ENCODE results near the gene EGFL7. TPM values are rescaled to one million over a fixed set of nuclear protein-coding genes. Genes with fewer than 3 reads are reported as not detected.

The EGFL7 gene
- total and polyA plus RNA-seq, 4 donors, result 32.1 to 39.7 (median 36.5) TPM

DNA sequence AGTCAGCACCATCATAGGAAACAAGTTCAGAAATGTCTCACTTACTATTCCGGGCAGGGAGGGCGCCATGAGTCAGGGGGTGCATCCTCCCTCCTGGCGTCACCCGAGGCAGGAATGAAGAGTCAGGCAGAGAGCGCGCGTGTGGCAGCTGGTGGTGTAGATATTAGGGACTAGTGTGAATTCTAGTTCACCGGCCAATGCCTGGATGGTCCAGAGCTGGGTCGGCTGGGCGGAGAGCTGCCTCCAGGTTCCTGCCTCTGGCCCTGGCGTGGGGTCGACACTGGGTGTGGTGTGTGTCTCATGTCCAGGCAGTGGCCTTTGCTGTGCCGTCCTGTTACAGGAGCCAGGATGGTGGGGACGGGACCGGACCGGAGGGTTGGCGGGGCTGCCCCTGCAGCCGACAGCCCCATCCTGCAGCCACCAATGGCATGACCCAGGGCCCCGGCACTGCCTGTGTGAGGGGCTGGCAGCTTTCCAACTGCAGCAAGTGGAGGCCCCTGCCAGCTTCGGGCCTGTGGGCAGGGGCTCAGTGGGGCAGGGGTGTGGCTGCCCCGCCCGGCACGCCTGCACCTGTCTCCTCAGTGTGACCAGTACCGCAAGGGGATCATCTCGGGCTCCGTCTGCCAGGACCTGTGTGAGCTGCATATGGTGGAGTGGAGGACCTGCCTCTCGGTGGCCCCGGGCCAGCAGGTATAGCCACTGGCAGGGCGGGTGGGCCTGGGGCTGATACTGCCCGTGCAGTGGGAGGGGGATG, 58.8 kb downstream of the EGFL7 start:
- Histone ChIP-seq H3K4me3 (ENCODE audit: low read depth in 1 of 3, low read length in 3 of 3) (no peak overlapping the region), H3K9me3 (ENCODE audit: control insufficient read depth in 4 of 4, low read length in 3 of 4) (no peaks in the 10 kb centered on the region), H3K4me1 (ENCODE audit: control insufficient read depth in 4 of 4, insufficient read depth in 4 of 4, low read length in 3 of 4) (peaks cover 0 to 50% (median 24%) of the 10 kb centered on the region in 4 donors), H3K9ac (ENCODE audit: low read depth in 1 of 2, low read length in 2 of 2) (no peak overlapping the region), H3K27me3 (ENCODE audit: control insufficient read depth in 4 of 4, insufficient read depth in 4 of 4, low read length in 3 of 4) (no peaks in the 10 kb centered on the region), H3K36me3 (ENCODE audit: control insufficient read depth in 4 of 4, insufficient read depth in 3 of 4, low read depth in 1 of 4, low read length in 3 of 4) (peaks cover 15 to 33% (median 23%) of the 10 kb centered on the region in 4 donors), H3K27ac (ENCODE audit: low read depth in 1 of 2, low read length in 2 of 2) (no peak overlapping the region)
- 79% methylated on average over 30 of the region's 30 CpGs for WGBS
- no peak for TF ChIP-seq NR2F2 (IDR thresholded peaks at IDR 0.05)
- TF ChIP-seq TAF1 (conservative IDR thresholded peaks at IDR 0.05), result no peak
- TF ChIP-seq, protein P1, sequence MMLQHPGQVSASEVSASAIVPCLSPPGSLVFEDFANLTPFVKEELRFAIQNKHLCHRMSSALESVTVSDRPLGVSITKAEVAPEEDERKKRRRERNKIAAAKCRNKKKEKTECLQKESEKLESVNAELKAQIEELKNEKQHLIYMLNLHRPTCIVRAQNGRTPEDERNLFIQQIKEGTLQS (IDR thresholded peaks at IDR 0.05), result no peak
- TF ChIP-seq, protein P2, sequence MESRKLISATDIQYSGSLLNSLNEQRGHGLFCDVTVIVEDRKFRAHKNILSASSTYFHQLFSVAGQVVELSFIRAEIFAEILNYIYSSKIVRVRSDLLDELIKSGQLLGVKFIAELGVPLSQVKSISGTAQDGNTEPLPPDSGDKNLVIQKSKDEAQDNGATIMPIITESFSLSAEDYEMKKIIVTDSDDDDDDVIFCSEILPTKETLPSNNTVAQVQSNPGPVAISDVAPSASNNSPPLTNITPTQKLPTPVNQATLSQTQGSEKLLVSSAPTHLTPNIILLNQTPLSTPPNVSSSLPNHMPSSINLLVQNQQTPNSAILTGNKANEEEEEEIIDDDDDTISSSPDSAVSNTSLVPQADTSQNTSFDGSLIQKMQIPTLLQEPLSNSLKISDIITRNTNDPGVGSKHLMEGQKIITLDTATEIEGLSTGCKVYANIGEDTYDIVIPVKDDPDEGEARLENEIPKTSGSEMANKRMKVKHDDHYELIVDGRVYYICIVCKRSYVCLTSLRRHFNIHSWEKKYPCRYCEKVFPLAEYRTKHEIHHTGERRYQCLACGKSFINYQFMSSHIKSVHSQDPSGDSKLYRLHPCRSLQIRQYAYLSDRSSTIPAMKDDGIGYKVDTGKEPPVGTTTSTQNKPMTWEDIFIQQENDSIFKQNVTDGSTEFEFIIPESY (IDR thresholded peaks at IDR 0.05), result no peak
- no peak for TF ChIP-seq JUND (IDR thresholded peaks at IDR 0.05)
- DNase-seq (ENCODE audit: low spot score), result no peak

Small RNA genes within 50 kb of the gene (small RNA-seq; reads per million reads assigned to genes)
- gene MIR126, result 1,683 reads per million, percentile 99 among the genes with 10 or more reads in this experiment

Other genes starting within 250 kb of the EGFL7 start
- gene INPP5E, start 223.1 kb upstream of the EGFL7 start, total RNA-seq, result 1 to 10 TPM; 3.1 to 3.3 TPM
- 1 to 10 TPM; 1.0 to 2.7 TPM for gene INPP5E, start 223.1 kb upstream of the EGFL7 start, polyA plus RNA-seq
- 10 to 100 TPM; 21.7 to 96.1 TPM for gene SEC16A, start 179.9 kb upstream of the EGFL7 start, total RNA-seq
- 10 to 100 TPM; 43.3 to 88.7 TPM for gene SEC16A, start 179.9 kb upstream of the EGFL7 start, polyA plus RNA-seq
- 10 to 100 TPM in 1 of 2 donors, 1 to 10 TPM in 1; 9.4 to 22.3 TPM for gene NOTCH1, start 116.9 kb upstream of the EGFL7 start, total RNA-seq
- 1 to 10 TPM; 2.4 to 7.5 TPM for gene NOTCH1, start 116.9 kb upstream of the EGFL7 start, polyA plus RNA-seq
- gene AGPAT2, start 24.5 kb downstream of the EGFL7 start, total RNA-seq, result 100 to 1,000 TPM in 1 of 2 donors, 10 to 100 TPM in 1; 75.1 to 213 TPM
- 100 to 1,000 TPM; 211 to 222 TPM for gene AGPAT2, start 24.5 kb downstream of the EGFL7 start, polyA plus RNA-seq
- gene DIPK1B, start 49.7 kb downstream of the EGFL7 start, total RNA-seq, result 10 to 100 TPM in 1 of 2 donors, 1 to 10 TPM in 1; 6.4 to 19.7 TPM
- 1 to 10 TPM; 2.3 to 4.1 TPM for gene DIPK1B, start 49.7 kb downstream of the EGFL7 start, polyA plus RNA-seq
- gene LCN10, start 80.0 kb downstream of the EGFL7 start, total RNA-seq, result under 1 TPM; 0.08 to 0.14 TPM
- gene LCN10, start 80.0 kb downstream of the EGFL7 start, polyA plus RNA-seq, result under 1 TPM; 0.11 to 0.12 TPM
- not detected for gene LCN6, start 85.6 kb downstream of the EGFL7 start, total RNA-seq
- under 1 TPM; 0.14 to 0.32 TPM for gene LCN6, start 85.6 kb downstream of the EGFL7 start, polyA plus RNA-seq
- gene LCN8, start 95.3 kb downstream of the EGFL7 start, total RNA-seq, result not detected
- not detected for gene LCN8, start 95.3 kb downstream of the EGFL7 start, polyA plus RNA-seq
- gene LCN15, start 101.6 kb downstream of the EGFL7 start, total RNA-seq, result not detected
- gene LCN15, start 101.6 kb downstream of the EGFL7 start, polyA plus RNA-seq, result not detected
- 10 to 100 TPM; 32.2 to 58.9 TPM for gene TMEM141, start 128.4 kb downstream of the EGFL7 start, total RNA-seq
- 10 to 100 TPM; 73.6 to 74.7 TPM for gene TMEM141, start 128.4 kb downstream of the EGFL7 start, polyA plus RNA-seq
- 1 to 10 TPM in 1 of 2 donors, under 1 TPM in 1; 0.75 to 1.8 TPM for gene CCDC183, start 133.4 kb downstream of the EGFL7 start, total RNA-seq
- 1 to 10 TPM in 1 of 2 donors, under 1 TPM in 1; 0.20 to 1.3 TPM for gene CCDC183, start 133.4 kb downstream of the EGFL7 start, polyA plus RNA-seq
- gene RABL6, start 145.0 kb downstream of the EGFL7 start, total RNA-seq, result 10 to 100 TPM; 12.6 to 32.6 TPM
- gene RABL6, start 145.0 kb downstream of the EGFL7 start, polyA plus RNA-seq, result 1 to 10 TPM; 3.6 to 8.7 TPM
- 1 to 10 TPM in 1 of 2 donors, under 1 TPM in 1; 0.56 to 2.3 TPM for gene AJM1, start 179.6 kb downstream of the EGFL7 start, total RNA-seq
- 1 to 10 TPM in 1 of 2 donors, under 1 TPM in 1; 0.61 to 1.0 TPM for gene AJM1, start 179.6 kb downstream of the EGFL7 start, polyA plus RNA-seq
- gene PHPT1, start 186.5 kb downstream of the EGFL7 start, total RNA-seq, result 10 to 100 TPM; 23.2 to 40.4 TPM
- 10 to 100 TPM; 44.2 to 83.1 TPM for gene PHPT1, start 186.5 kb downstream of the EGFL7 start, polyA plus RNA-seq
- 1 to 10 TPM; 4.0 to 8.1 TPM for gene MAMDC4, start 189.4 kb downstream of the EGFL7 start, total RNA-seq
- 1 to 10 TPM; 2.4 to 3.9 TPM for gene MAMDC4, start 189.4 kb downstream of the EGFL7 start, polyA plus RNA-seq
- 100 to 1,000 TPM; 123 to 248 TPM for gene EDF1, start 203.4 kb downstream of the EGFL7 start, total RNA-seq
- gene EDF1, start 203.4 kb downstream of the EGFL7 start, polyA plus RNA-seq, result 100 to 1,000 TPM; 289 to 513 TPM
- gene TRAF2, start 223.6 kb downstream of the EGFL7 start, total RNA-seq, result 10 to 100 TPM in 1 of 2 donors, 1 to 10 TPM in 1; 7.5 to 14.9 TPM
- 1 to 10 TPM; 4.7 to 6.1 TPM for gene TRAF2, start 223.6 kb downstream of the EGFL7 start, polyA plus RNA-seq